ENCODE results near the gene PBX4.

DNA sequence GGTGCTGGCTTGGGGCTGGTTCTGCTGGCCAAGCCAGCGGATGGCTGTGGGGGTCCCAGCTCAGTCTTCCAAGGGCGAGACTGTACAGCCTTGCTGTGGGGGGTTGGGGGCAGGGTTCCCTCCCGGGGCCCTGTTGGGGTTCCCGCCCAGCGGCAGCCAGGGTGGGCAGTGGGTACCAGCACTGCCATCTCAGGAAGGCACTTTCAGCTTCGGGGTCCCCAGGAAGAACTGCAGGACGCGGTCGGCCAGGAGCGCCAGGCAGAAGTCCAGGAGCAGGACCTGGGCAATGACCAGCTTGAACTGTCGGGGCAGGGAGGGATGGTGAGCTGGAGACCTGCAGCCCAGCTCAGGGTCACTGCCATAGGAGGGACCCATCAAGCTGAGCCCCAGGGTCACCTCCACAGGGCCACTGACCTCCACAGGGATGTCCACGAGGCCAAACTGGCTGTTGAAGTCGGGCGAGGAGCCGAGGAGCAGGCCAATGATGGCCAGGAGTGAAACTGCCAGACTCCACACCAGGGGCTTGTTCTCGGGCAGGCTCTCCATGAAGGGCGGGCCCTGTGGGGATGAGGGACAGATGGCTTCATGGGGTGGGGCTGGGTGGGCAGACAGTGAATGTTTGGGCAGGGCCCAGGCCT, 26.9 kb upstream of the PBX4 start:
- TF ChIP-seq, protein P1, sequence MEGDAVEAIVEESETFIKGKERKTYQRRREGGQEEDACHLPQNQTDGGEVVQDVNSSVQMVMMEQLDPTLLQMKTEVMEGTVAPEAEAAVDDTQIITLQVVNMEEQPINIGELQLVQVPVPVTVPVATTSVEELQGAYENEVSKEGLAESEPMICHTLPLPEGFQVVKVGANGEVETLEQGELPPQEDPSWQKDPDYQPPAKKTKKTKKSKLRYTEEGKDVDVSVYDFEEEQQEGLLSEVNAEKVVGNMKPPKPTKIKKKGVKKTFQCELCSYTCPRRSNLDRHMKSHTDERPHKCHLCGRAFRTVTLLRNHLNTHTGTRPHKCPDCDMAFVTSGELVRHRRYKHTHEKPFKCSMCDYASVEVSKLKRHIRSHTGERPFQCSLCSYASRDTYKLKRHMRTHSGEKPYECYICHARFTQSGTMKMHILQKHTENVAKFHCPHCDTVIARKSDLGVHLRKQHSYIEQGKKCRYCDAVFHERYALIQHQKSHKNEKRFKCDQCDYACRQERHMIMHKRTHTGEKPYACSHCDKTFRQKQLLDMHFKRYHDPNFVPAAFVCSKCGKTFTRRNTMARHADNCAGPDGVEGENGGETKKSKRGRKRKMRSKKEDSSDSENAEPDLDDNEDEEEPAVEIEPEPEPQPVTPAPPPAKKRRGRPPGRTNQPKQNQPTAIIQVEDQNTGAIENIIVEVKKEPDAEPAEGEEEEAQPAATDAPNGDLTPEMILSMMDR (IDR thresholded peaks at IDR 0.05 in 8 of 11, conservative IDR thresholded peaks at IDR 0.05 in 3 of 11): no peak
- TF ChIP-seq POLR2A (IDR thresholded peaks at IDR 0.05): no peak
- no peak for TF ChIP-seq POLR2AphosphoS5 (IDR thresholded peaks at IDR 0.05)
